Measurements from ENCODE around the gene BFSP1.

DNA sequence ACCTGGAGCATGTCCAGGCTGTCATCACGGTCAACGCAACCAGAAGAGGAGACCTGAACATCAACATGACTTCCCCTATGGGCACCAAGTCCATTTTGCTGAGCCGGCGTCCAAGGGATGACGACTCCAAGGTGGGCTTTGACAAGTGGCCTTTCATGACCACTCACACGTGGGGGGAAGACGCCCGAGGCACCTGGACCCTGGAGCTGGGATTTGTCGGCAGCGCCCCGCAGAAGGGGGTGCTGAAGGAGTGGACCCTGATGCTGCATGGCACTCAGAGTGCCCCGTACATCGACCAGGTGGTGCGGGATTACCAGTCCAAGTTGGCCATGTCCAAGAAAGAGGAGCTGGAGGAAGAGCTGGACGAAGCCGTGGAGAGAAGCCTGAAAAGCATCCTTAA is 49.5 kb downstream of the BFSP1 start:
- TF ChIP-seq POLR2A (IDR thresholded peaks at IDR 0.05), result no peak
- TF ChIP-seq, protein P1, sequence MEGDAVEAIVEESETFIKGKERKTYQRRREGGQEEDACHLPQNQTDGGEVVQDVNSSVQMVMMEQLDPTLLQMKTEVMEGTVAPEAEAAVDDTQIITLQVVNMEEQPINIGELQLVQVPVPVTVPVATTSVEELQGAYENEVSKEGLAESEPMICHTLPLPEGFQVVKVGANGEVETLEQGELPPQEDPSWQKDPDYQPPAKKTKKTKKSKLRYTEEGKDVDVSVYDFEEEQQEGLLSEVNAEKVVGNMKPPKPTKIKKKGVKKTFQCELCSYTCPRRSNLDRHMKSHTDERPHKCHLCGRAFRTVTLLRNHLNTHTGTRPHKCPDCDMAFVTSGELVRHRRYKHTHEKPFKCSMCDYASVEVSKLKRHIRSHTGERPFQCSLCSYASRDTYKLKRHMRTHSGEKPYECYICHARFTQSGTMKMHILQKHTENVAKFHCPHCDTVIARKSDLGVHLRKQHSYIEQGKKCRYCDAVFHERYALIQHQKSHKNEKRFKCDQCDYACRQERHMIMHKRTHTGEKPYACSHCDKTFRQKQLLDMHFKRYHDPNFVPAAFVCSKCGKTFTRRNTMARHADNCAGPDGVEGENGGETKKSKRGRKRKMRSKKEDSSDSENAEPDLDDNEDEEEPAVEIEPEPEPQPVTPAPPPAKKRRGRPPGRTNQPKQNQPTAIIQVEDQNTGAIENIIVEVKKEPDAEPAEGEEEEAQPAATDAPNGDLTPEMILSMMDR (IDR thresholded peaks at IDR 0.05), result no peak
